Measurements from ENCODE around the gene LMO2.

The LMO2 gene

GRCh38 chr11:33892906-33893594 lies 1.2 kb upstream of the LMO2 start:
- no peak overlapping the region for H3K27ac ChIP-seq (ENCODE audit: poor library complexity, severe bottlenecking)
- no peaks in the 10 kb centered on the region for H3K9me3 ChIP-seq (ENCODE audit: severe bottlenecking)
- H3K4me3 ChIP-seq (ENCODE audit: severe bottlenecking): no peak overlapping the region
- ATAC-seq (ENCODE audit: low read depth) (no peak), DNase-seq (ENCODE audit: low spot score) (no peak)
- H3K27me3 ChIP-seq (ENCODE audit: insufficient read depth, poor library complexity, severe bottlenecking): no peaks in the 10 kb centered on the region
- H3K36me3 ChIP-seq (ENCODE audit: low read depth): no peaks in the 10 kb centered on the region
- no peak for TF ChIP-seq CTCF (IDR thresholded peaks at IDR 0.05; ENCODE audit: poor library complexity, severe bottlenecking)
- peaks cover 6% of the 10 kb centered on the region for H3K4me1 ChIP-seq (ENCODE audit: insufficient read depth, poor library complexity, severe bottlenecking)

- H3K27me3 ChIP-seq (ENCODE audit: insufficient read depth, poor library complexity, severe bottlenecking): no peaks in the 10 kb centered on the region
- H3K36me3 ChIP-seq (ENCODE audit: low read depth): no peaks in the 10 kb centered on the region
- H3K9me3 ChIP-seq (ENCODE audit: severe bottlenecking): no peaks in the 10 kb centered on the region
- ATAC-seq (ENCODE audit: low read depth) (no peak), DNase-seq (ENCODE audit: low spot score) (no peak)
- no peak overlapping the region for H3K4me3 ChIP-seq (ENCODE audit: severe bottlenecking)
- H3K4me1 ChIP-seq (ENCODE audit: insufficient read depth, poor library complexity, severe bottlenecking): no peaks in the 10 kb centered on the region
- no peak for TF ChIP-seq CTCF (IDR thresholded peaks at IDR 0.05; ENCODE audit: poor library complexity, severe bottlenecking)
- no peak overlapping the region for H3K27ac ChIP-seq (ENCODE audit: poor library complexity, severe bottlenecking)
These were observed 2.0 kb downstream of the LMO2 start for GRCh38 chr11:33889821-33890378.

- Histone ChIP-seq H3K27ac (ENCODE audit: poor library complexity, severe bottlenecking) (no peak overlapping the region), H3K4me3 (ENCODE audit: severe bottlenecking) (no peak overlapping the region), H3K9me3 (ENCODE audit: severe bottlenecking) (no peaks in the 10 kb centered on the region), H3K36me3 (ENCODE audit: low read depth) (no peaks in the 10 kb centered on the region), H3K27me3 (ENCODE audit: insufficient read depth, poor library complexity, severe bottlenecking) (no peaks in the 10 kb centered on the region), H3K4me1 (ENCODE audit: insufficient read depth, poor library complexity, severe bottlenecking) (no peaks in the 10 kb centered on the region)
- DNase-seq (ENCODE audit: low spot score): no peak
- TF ChIP-seq CTCF (IDR thresholded peaks at IDR 0.05; ENCODE audit: poor library complexity, severe bottlenecking): no peak
- no peak for ATAC-seq (ENCODE audit: low read depth)
These were observed 2.6 kb downstream of the LMO2 start for GRCh38 chr11:33889296-33889695.

GRCh38 chr11:33887886-33888285 lies 4.0 kb downstream of the LMO2 start:
- H3K27ac ChIP-seq (ENCODE audit: poor library complexity, severe bottlenecking): no peak overlapping the region
- no peak for ATAC-seq (ENCODE audit: low read depth)

More at GRCh38 chr11:33887886-33888285, 4.0 kb downstream of the LMO2 start:
- Histone ChIP-seq H3K27me3 (ENCODE audit: insufficient read depth, poor library complexity, severe bottlenecking) (no peaks in the 10 kb centered on the region), H3K36me3 (ENCODE audit: low read depth) (no peaks in the 10 kb centered on the region), H3K4me3 (ENCODE audit: severe bottlenecking) (no peak overlapping the region), H3K9me3 (ENCODE audit: severe bottlenecking) (no peaks in the 10 kb centered on the region), H3K4me1 (ENCODE audit: insufficient read depth, poor library complexity, severe bottlenecking) (no peaks in the 10 kb centered on the region)
- DNase-seq (ENCODE audit: low spot score): no peak
- no peak for TF ChIP-seq CTCF (IDR thresholded peaks at IDR 0.05; ENCODE audit: poor library complexity, severe bottlenecking)
